Effector memory CD4-positive, alpha-beta T cell (primary cell): ENCODE data around the gene DHX38.

ENCODE experiments used
- DNase-seq, 3 donors: peaks; one replicate each; pipeline ENCODE4 v3.0.0-alpha.2; 2020
- H3K27ac ChIP-seq: 2 replicates; pipeline ENCODE4 v1.7.0; 2013; ENCODE audit warnings: mild to moderate bottlenecking, low read length, moderate library complexity; ENCODE audit not compliant: insufficient read depth, poor library complexity, severe bottlenecking
- H3K27me3 ChIP-seq: replicated peaks from 2 replicates; pipeline ENCODE4 v1.7.0; 2013; ENCODE audit warnings: mild to moderate bottlenecking, low read length; ENCODE audit not compliant: insufficient read depth, control insufficient read depth, poor library complexity, severe bottlenecking
- H3K36me3 ChIP-seq: 2 replicates; pipeline ENCODE4 v1.7.0; 2013; ENCODE audit warnings: mild to moderate bottlenecking, low read length, moderate library complexity; ENCODE audit not compliant: control insufficient read depth, insufficient read depth
- H3K4me1 ChIP-seq: 2 replicates; pipeline ENCODE4 v1.7.0; 2013; ENCODE audit warnings: low read length, mild to moderate bottlenecking; ENCODE audit not compliant: control insufficient read depth, insufficient read depth, poor library complexity, severe bottlenecking
- H3K4me3 ChIP-seq: 2 replicates; pipeline ENCODE4 v1.7.0; 2013; ENCODE audit warnings: low read length, low read depth, mild to moderate bottlenecking; ENCODE audit not compliant: insufficient read depth, poor library complexity, severe bottlenecking
- H3K9me3 ChIP-seq: 2 replicates; pipeline ENCODE4 v1.7.0; 2013; ENCODE audit warnings: mild to moderate bottlenecking, low read length, moderate library complexity; ENCODE audit not compliant: control insufficient read depth

The DHX38 gene

GRCh38 chr16:72083778-72084404, 9.8 kb upstream of the DHX38 start:
- H3K9me3 ChIP-seq: peaks cover 6% of the 10 kb centered on the region
- peaks cover 34% of the 10 kb centered on the region for H3K36me3 ChIP-seq
- no peaks in the 10 kb centered on the region for H3K27me3 ChIP-seq
- no peak overlapping the region for H3K27ac ChIP-seq
- H3K4me3 ChIP-seq: no peak overlapping the region
- no peak for DNase-seq
- H3K4me1 ChIP-seq: no peaks in the 10 kb centered on the region

GRCh38 chr16:72084445-72084844, 9.2 kb upstream of the DHX38 start:
- peaks cover 39% of the 10 kb centered on the region for H3K36me3 ChIP-seq
- no peaks in the 10 kb centered on the region for H3K4me1 ChIP-seq

GRCh38 chr16:72085002-72085401, 8.6 kb upstream of the DHX38 start:
- Histone ChIP-seq H3K27ac (no peak overlapping the region), H3K4me1 (no peaks in the 10 kb centered on the region), H3K9me3 (peaks cover 6% of the 10 kb centered on the region), H3K27me3 (no peaks in the 10 kb centered on the region), H3K4me3 (no peak overlapping the region), H3K36me3 (peaks cover 45% of the 10 kb centered on the region)
- DNase-seq: no peak

More at GRCh38 chr16:72084445-72084844, 9.2 kb upstream of the DHX38 start:
- no peaks in the 10 kb centered on the region for H3K27me3 ChIP-seq
- H3K4me3 ChIP-seq: no peak overlapping the region
- DNase-seq: no peak
- H3K27ac ChIP-seq: no peak overlapping the region
- peaks cover 6% of the 10 kb centered on the region for H3K9me3 ChIP-seq

- H3K27me3 ChIP-seq: no peaks in the 10 kb centered on the region
- H3K36me3 ChIP-seq: peaks cover 33% of the 10 kb centered on the region
- H3K4me3 ChIP-seq: no peak overlapping the region
- DNase-seq: no peak
- H3K4me1 ChIP-seq: peaks cover 16% of the 10 kb centered on the region
- H3K27ac ChIP-seq: no peak overlapping the region
- no peaks in the 10 kb centered on the region for H3K9me3 ChIP-seq
Measured at GRCh38 chr16:72091217-72091616, 2.4 kb upstream of the DHX38 start.

- H3K9me3 ChIP-seq: no peaks in the 10 kb centered on the region
- peak overlapping the region; percentile 94 for H3K27ac ChIP-seq
- peaks cover 43% of the 10 kb centered on the region for H3K36me3 ChIP-seq
- DNase-seq: no peak
- H3K4me1 ChIP-seq: peaks cover 16% of the 10 kb centered on the region
- no peaks in the 10 kb centered on the region for H3K27me3 ChIP-seq
- H3K4me3 ChIP-seq: peak overlapping the region; percentile 76
Measured at GRCh38 chr16:72092832-72093447, 707 bp upstream of the DHX38 start.

- no peaks in the 10 kb centered on the region for H3K9me3 ChIP-seq
- peaks cover 41% of the 10 kb centered on the region for H3K36me3 ChIP-seq
- H3K4me1 ChIP-seq: peaks cover 16% of the 10 kb centered on the region
- H3K27me3 ChIP-seq: no peaks in the 10 kb centered on the region
- DNase-seq: no peak
- H3K27ac ChIP-seq: peak overlapping the region; percentile 94
- H3K4me3 ChIP-seq: peak overlapping the region; percentile 76
Measured at GRCh38 chr16:72094266-72094610, 591 bp downstream of the DHX38 start.

GRCh38 chr16:72098936-72099335, 5.3 kb downstream of the DHX38 start:
- peaks cover 77% of the 10 kb centered on the region for H3K36me3 ChIP-seq
- peaks cover 10% of the 10 kb centered on the region for H3K4me1 ChIP-seq
- no peaks in the 10 kb centered on the region for H3K27me3 ChIP-seq
- no peak overlapping the region for H3K27ac ChIP-seq
- no peak for DNase-seq
- H3K9me3 ChIP-seq: no peaks in the 10 kb centered on the region
- no peak overlapping the region for H3K4me3 ChIP-seq

GRCh38 chr16:72099377-72099818, 5.8 kb downstream of the DHX38 start:
- DNase-seq: peak in 1 of 3 donors; percentile 18
- peaks cover 82% of the 10 kb centered on the region for H3K36me3 ChIP-seq
- H3K27ac ChIP-seq: no peak overlapping the region
- no peaks in the 10 kb centered on the region for H3K27me3 ChIP-seq
- H3K4me1 ChIP-seq: peaks cover 6% of the 10 kb centered on the region
- H3K4me3 ChIP-seq: no peak overlapping the region
- no peaks in the 10 kb centered on the region for H3K9me3 ChIP-seq

- Histone ChIP-seq H3K4me3 (no peak overlapping the region), H3K9me3 (no peaks in the 10 kb centered on the region), H3K36me3 (peaks cover 96% of the 10 kb centered on the region), H3K27me3 (no peaks in the 10 kb centered on the region), H3K4me1 (no peaks in the 10 kb centered on the region), H3K27ac (no peak overlapping the region)
- DNase-seq: no peak
Measured at GRCh38 chr16:72101195-72101594, 7.5 kb downstream of the DHX38 start.

- H3K27ac ChIP-seq: no peak overlapping the region
Measured at GRCh38 chr16:72104905-72105304, 11.3 kb downstream of the DHX38 start.

More at GRCh38 chr16:72104905-72105304, 11.3 kb downstream of the DHX38 start:
- H3K9me3 ChIP-seq: no peaks in the 10 kb centered on the region
- no peaks in the 10 kb centered on the region for H3K4me1 ChIP-seq
- H3K4me3 ChIP-seq: no peak overlapping the region
- H3K27me3 ChIP-seq: no peaks in the 10 kb centered on the region
- H3K36me3 ChIP-seq: peaks cover 98% of the 10 kb centered on the region
- DNase-seq: no peak
